ENCODE measurements around the gene TNS3. TPM values are rescaled to one million over a fixed set of nuclear protein-coding genes. Genes with fewer than 3 reads are reported as not detected.

TNS3 gene
- total RNA-seq, 1 donor from 2014 or later = 174 TPM

DNA sequence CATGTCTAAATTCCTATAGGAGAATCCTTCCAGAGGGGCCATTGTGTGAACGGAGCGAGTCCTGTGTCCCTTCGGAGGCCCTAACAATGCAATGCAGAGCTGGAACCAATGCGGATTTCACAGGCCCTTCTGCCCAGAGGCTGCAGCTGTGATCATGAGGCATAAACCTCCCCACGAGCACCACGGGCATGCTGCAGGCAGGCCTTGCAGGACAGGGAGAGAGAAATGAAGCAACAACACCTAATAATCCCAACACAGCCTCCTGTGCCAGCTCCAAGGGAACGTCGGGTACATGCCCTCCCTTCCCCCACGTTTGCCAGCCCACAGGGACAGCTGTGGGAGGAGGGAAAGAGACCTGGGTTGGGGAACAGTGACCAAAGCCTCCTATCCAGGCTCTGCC is 74.4 kb downstream of the TNS3 start:
- no peak for ATAC-seq
- Histone ChIP-seq H3K9me3 (no peaks in the 10 kb centered on the region), H3K36me3 (peaks cover 14% of the 10 kb centered on the region), H3K4me3 (no peak overlapping the region), H3K27ac (no peak overlapping the region), H3K27me3 (ENCODE audit: low read depth) (no peaks in the 10 kb centered on the region), H3K4me1 (peaks cover 26% of the 10 kb centered on the region)
- DNase-seq = no peak
- intact Hi-C loops (cut with DNase I) = no loop called here
- TF ChIP-seq, protein P1, sequence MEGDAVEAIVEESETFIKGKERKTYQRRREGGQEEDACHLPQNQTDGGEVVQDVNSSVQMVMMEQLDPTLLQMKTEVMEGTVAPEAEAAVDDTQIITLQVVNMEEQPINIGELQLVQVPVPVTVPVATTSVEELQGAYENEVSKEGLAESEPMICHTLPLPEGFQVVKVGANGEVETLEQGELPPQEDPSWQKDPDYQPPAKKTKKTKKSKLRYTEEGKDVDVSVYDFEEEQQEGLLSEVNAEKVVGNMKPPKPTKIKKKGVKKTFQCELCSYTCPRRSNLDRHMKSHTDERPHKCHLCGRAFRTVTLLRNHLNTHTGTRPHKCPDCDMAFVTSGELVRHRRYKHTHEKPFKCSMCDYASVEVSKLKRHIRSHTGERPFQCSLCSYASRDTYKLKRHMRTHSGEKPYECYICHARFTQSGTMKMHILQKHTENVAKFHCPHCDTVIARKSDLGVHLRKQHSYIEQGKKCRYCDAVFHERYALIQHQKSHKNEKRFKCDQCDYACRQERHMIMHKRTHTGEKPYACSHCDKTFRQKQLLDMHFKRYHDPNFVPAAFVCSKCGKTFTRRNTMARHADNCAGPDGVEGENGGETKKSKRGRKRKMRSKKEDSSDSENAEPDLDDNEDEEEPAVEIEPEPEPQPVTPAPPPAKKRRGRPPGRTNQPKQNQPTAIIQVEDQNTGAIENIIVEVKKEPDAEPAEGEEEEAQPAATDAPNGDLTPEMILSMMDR (IDR thresholded peaks at IDR 0.05) = no peak

DNA sequence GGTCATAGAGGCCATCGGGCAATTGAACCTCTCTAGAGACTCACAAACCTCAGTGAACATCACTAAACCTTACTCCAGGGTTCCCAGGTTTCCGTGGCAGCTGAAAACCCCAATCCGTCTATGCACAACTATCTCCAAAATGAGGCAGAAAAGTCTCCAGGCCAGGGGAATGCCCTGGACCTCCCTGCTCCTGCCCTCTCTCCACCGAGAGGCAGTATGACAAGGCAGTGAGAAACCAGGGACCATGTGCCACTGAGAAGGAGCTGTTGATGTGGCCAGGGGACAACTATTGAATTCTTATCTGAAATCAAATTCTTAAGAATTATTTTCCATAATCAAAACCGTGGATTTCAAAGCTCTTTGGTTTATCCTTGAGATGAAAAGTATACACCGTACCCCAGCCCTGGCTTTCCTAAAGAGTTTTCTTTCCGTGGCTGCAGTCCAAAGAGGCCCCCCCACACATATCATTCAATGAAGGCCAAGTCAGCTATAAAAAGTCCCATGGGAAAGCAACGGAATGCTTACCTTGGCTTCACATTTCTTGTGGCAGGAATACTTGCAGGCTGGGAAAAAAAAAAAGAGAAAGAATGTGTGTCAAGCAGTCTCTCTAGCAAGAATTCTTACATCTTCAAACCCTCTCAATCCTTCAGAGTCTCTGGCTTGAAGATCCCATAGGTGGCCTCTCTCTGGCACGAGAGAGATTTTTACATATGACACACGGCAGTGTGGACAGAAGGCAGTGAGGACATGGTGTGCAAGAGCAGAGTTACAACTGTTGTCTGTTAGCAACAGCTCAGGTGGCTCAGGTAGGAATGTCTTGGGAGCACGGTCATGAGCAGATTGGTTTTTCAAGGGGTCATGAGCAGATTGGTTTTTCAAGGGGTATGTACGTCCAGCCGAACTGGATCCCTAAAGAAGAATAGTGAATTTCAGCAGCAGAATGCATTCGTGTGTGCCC is 75.2 kb downstream of the TNS3 start:
- H3K27ac ChIP-seq = no peak overlapping the region

DNA sequence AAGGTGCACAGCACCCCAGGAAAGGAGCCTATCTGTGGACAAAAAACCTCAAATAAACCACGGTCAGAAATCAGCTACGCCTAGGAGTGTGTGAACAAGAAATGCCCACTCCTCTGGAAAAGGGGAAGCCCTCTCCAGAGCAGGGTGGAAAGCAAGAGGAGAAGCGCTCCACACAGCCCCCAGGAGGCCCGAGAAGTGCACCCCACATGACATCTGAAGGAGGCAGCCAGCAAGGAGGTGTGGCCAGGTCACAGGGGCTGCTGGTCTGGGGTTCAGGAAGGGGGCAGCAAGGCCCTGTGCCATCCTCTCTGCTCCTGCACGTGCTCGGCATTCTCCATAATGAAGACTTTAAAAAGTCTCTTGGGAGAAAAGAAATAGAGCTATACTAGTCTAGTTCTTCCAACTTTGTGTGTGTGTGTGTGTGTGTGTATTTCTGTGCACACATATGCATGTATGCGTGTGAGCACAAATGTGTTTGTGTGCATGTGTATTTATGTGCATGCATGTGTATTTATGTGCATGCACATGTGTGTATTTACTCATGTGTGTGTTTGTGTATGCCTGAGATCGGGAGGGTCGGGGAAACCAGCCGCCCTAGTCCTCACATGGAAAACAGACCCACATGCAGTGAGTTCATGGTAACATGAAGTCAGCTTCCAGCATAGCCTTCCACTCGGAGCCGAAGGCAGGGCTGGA is 76.5 kb downstream of the TNS3 start:
- Histone ChIP-seq H3K4me3 (no peak overlapping the region), H3K27ac (no peak overlapping the region), H3K27me3 (ENCODE audit: low read depth) (no peaks in the 10 kb centered on the region), H3K36me3 (peaks cover 14% of the 10 kb centered on the region), H3K9me3 (no peaks in the 10 kb centered on the region), H3K4me1 (peaks cover 32% of the 10 kb centered on the region)
- intact Hi-C loops (cut with DNase I) = no loop called here
- TF ChIP-seq, protein P1 (IDR thresholded peaks at IDR 0.05) = no peak
- DNase-seq = no peak
- no peak for ATAC-seq

More for the DNA sequence above, 75.2 kb downstream of the TNS3 start:
- TF ChIP-seq, protein P1 (IDR thresholded peaks at IDR 0.05) = no peak
- H3K36me3 ChIP-seq = peaks cover 14% of the 10 kb centered on the region
- DNase-seq (no peak), ATAC-seq (peak in 1 of 2 donors; percentile 48)
- no peak overlapping the region for H3K4me3 ChIP-seq
- H3K4me1 ChIP-seq = peaks cover 26% of the 10 kb centered on the region
- H3K9me3 ChIP-seq = no peaks in the 10 kb centered on the region
- intact Hi-C loops (cut with DNase I) = no loop called here
- no peaks in the 10 kb centered on the region for H3K27me3 ChIP-seq (ENCODE audit: low read depth)

DNA sequence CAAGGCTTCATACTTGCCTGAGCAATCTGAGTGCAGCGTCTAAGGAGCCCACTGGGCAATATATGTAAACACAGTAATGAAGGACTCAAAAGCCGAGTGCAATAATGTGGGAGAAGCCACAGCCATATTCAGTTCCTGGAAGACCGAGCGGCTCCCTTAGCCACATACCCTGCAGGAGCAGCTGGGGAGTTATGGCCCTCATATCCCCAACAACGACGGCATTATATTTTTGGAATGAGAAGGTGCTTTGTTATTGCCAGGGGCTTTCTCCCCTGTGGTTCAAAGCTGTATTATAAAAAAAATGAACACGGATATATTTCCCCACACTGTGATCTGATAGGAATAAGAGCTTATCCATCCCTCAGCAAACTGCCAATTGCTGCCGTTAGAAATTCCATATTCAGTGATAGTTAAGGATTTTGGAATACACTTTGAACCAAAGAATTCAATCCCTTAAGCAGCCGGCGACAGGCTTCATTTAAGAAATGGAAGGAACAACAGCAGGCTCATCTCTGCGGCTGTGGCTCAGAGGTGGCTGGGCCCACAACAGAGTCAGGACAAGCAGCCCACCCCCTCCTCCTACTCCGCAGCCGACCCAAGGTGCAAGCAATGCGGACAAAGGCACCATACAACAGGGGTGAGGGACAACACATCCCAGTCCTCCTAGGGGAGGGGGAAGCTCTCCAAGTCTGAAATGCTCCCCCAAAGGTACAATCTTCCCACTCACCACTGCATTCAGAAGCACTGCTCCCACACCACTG is 77.2 kb downstream of the TNS3 start:
- Histone ChIP-seq H3K9me3 (no peaks in the 10 kb centered on the region), H3K36me3 (peaks cover 14% of the 10 kb centered on the region), H3K4me1 (peaks cover 32% of the 10 kb centered on the region), H3K27ac (no peak overlapping the region), H3K27me3 (ENCODE audit: low read depth) (no peaks in the 10 kb centered on the region), H3K4me3 (no peak overlapping the region)
- DNase-seq = no peak
- intact Hi-C loops (cut with DNase I) = no loop called here
- TF ChIP-seq, protein P1 (IDR thresholded peaks at IDR 0.05) = no peak
- no peak for ATAC-seq

DNA sequence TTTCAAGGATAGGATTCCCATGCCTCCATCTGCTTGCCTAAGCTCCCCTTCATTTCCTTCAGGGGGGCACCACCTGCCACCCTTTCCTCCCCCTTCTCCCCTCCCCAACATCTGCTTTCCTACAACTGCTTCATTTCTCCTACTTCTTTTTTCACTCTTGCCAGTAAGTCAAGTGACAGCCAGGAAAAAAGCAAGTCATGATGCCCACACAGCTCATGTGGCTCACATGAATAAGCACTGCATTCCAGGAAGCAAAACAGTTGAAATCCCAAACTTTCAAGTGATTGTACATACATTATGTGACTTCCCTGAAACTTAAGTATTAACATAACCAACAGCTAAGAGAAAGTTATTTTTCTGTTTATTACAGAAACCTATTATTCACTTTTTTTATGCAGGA is 78.6 kb downstream of the TNS3 start:
- Histone ChIP-seq H3K4me1 (peaks cover 40% of the 10 kb centered on the region), H3K27ac (peak overlapping the region; percentile 42), H3K36me3 (peaks cover 14% of the 10 kb centered on the region), H3K4me3 (no peak overlapping the region), H3K9me3 (no peaks in the 10 kb centered on the region), H3K27me3 (ENCODE audit: low read depth) (no peaks in the 10 kb centered on the region)
- no peak for DNase-seq
- TF ChIP-seq, protein P1 (IDR thresholded peaks at IDR 0.05) = no peak
- intact Hi-C loops (cut with DNase I) = no loop called here
- no peak for ATAC-seq
